WERI-Rb-1 (cell line): ENCODE results near the gene CRKL.

Experiments used
- DNase-seq: peaks from one replicate; pipeline ENCODE4 v3.0.0-alpha.2; 2020
- H3K27ac ChIP-seq: fragments of 250-450 bp; sonication (Bioruptor Pico); 2 replicates; pipeline ENCODE4 v1.5.1; 2020; ENCODE audit warnings: mild to moderate bottlenecking, moderate library complexity
- H3K27me3 ChIP-seq: fragments of 250-450 bp; sonication (Bioruptor Pico); 2 replicates; pipeline ENCODE4 v1.5.1; 2021; ENCODE audit warnings: mild to moderate bottlenecking, low read depth, moderate library complexity; ENCODE audit not compliant: insufficient read depth, severe bottlenecking
- H3K36me3 ChIP-seq: fragments of 250-450 bp; sonication (Bioruptor Pico); 2 replicates; pipeline ENCODE4 v1.5.1; 2020; ENCODE audit warnings: mild to moderate bottlenecking, moderate library complexity
- H3K4me3 ChIP-seq: 2 replicates; pipeline ENCODE4 v1.5.1; 2011; ENCODE audit warnings: low read depth, mild to moderate bottlenecking, control low read depth, low read length
- H3K9me3 ChIP-seq: fragments of 250-450 bp; sonication (Bioruptor Pico); 2 replicates; pipeline ENCODE4 v1.5.1; 2021; ENCODE audit warnings: mild to moderate bottlenecking, moderate library complexity; ENCODE audit not compliant: severe bottlenecking
- CTCF ChIP-seq: IDR thresholded peaks from 2 replicates; pipeline ENCODE4 v1.5.1; 2011; ENCODE audit warnings: low read depth, mild to moderate bottlenecking, control low read depth, inconsistent platforms, low read length

CRKL gene

DNA sequence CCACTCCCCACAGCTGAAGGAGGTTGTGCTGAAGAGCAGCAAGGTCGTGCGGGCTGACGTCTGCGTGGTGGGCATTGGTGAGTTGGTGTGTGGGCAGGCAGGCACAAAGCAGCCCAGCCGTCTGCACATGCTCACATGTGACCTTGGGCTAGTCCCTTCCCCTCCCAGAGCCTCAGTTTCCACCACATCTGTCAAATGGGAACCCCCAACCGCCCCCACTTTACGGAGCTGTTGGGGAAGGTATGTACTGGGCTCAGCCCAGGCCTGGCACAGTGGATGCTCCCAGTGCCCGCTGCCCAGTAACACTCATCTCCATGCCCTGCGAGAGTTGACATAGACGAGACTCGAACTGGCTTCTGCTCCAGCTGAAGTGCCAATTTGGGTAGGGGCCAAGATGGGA, 59.8 kb downstream of the CRKL start:
- no peak for TF ChIP-seq CTCF
- DNase-seq: no peak
- H3K27ac ChIP-seq: no peak overlapping the region
- H3K36me3 ChIP-seq: no peaks in the 10 kb centered on the region
- H3K4me3 ChIP-seq: no peak overlapping the region
- H3K9me3 ChIP-seq: no peaks in the 10 kb centered on the region
- no peaks in the 10 kb centered on the region for H3K27me3 ChIP-seq

GRCh38 chr22:20977516-20978170, 60.4 kb downstream of the CRKL start:
- no peak for TF ChIP-seq CTCF
- H3K27me3 ChIP-seq: no peaks in the 10 kb centered on the region

DNA sequence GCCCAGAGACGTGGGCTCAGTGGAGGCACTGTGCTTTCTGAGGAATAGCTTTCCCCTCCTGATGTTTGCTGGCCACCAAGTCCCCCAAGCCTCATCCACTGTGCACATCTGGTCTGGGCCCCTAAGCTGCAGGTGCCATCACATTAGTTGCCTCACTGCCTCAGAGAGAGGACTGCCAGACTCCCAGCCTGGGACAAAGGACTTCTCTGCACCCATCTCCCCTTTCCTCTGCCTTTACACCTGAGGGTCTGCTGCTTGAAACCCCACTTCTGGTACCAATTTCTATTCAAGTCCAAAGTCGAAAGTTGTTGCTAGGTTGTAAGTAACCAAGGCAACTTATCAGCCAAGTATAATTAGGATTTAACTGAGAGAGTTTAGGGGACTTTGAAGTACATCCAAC, 61.2 kb downstream of the CRKL start:
- H3K4me3 ChIP-seq: no peak overlapping the region
- H3K36me3 ChIP-seq: peaks cover 3% of the 10 kb centered on the region; the same call in 1 of the 2 replicates
- H3K27ac ChIP-seq: no peak overlapping the region
- no peak for DNase-seq
- TF ChIP-seq CTCF: no peak
- H3K27me3 ChIP-seq: no peaks in the 10 kb centered on the region
- no peaks in the 10 kb centered on the region for H3K9me3 ChIP-seq

More at GRCh38 chr22:20977516-20978170, 60.4 kb downstream of the CRKL start:
- peaks cover 3% of the 10 kb centered on the region; the same call in 1 of the 2 replicates for H3K36me3 ChIP-seq
- no peak overlapping the region for H3K4me3 ChIP-seq
- no peaks in the 10 kb centered on the region for H3K9me3 ChIP-seq
- H3K27ac ChIP-seq: no peak overlapping the region
- no peak for DNase-seq

DNA sequence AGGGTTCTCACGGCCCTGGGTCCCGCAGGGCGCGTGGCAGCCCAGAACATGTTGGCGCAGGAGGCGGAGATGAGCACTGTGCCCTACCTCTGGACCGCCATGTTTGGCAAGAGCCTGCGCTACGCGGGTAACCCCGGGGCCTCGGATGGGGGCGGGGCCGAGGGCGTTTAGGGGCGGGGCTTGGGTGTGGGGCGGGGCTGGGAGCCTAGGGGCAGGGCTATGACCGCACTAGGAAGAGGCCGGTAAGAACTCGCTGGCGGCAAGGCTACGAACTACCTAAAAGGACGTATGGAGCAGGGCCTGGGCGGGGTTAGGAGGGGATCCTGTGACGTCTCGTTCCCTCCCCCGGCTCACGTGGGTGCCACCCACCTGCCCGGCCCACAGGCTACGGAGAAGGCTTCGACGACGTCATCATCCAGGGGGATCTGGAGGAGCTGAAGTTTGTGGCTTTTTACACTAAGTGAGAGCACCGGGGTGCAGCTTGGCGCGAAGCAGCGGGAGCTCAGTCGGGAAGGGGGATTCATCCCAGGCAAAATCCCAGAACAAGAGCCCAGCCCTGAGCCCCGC, 62.1 kb downstream of the CRKL start:
- no peak overlapping the region for H3K27ac ChIP-seq
- H3K36me3 ChIP-seq: peaks cover 6% of the 10 kb centered on the region
- no peaks in the 10 kb centered on the region for H3K27me3 ChIP-seq
- H3K9me3 ChIP-seq: no peaks in the 10 kb centered on the region
- H3K4me3 ChIP-seq: no peak overlapping the region
- no peak for DNase-seq
- TF ChIP-seq CTCF: no peak

- DNase-seq: no peak
- Histone ChIP-seq H3K27me3 (no peaks in the 10 kb centered on the region), H3K4me3 (no peak overlapping the region), H3K9me3 (no peaks in the 10 kb centered on the region), H3K36me3 (peaks cover 6% of the 10 kb centered on the region), H3K27ac (no peak overlapping the region)
- TF ChIP-seq CTCF: no peak
Observed at GRCh38 chr22:20979940-20980453, 62.8 kb downstream of the CRKL start.
